HEK293T (cell line): ENCODE results near the gene NEURL1.

Source experiments
- ARNT ChIP-seq: fragments of 450-650 bp; IDR thresholded peaks from 2 replicates; pipeline ENCODE4 v1.6.1; 2017; ENCODE audit warnings: mild to moderate bottlenecking
- BHLHE40 ChIP-seq: fragments of 450-650 bp; IDR thresholded peaks from 2 replicates; pipeline ENCODE4 v1.6.1; 2016; ENCODE audit warnings: mild to moderate bottlenecking, moderate library complexity, borderline replicate concordance
- CTBP1 ChIP-seq: fragments of 450-650 bp; IDR thresholded peaks from 2 replicates; pipeline ENCODE4 v1.6.1; 2016; ENCODE audit warnings: borderline replicate concordance
- ELF4 ChIP-seq: fragments of 450-650 bp; IDR thresholded peaks from 2 replicates; pipeline ENCODE4 v1.6.1; 2017; ENCODE audit warnings: antibody characterized with exemption
- FOXA1 ChIP-seq: fragments of 450-650 bp; IDR thresholded peaks from 2 replicates; pipeline ENCODE4 v1.6.1; 2016; ENCODE audit warnings: mild to moderate bottlenecking
- FOXM1 ChIP-seq: fragments of 450-650 bp; IDR thresholded peaks from 2 replicates; pipeline ENCODE4 v1.6.1; 2017; ENCODE audit warnings: mild to moderate bottlenecking, borderline replicate concordance
- HDGF ChIP-seq: fragments of 450-650 bp; IDR thresholded peaks from 2 replicates; pipeline ENCODE4 v1.6.1; 2017; ENCODE audit warnings: antibody characterized with exemption, borderline replicate concordance
- NFRKB ChIP-seq: fragments of 450-650 bp; IDR thresholded peaks from 2 replicates; pipeline ENCODE4 v1.6.1; 2016; ENCODE audit warnings: mild to moderate bottlenecking, moderate library complexity
- SP1 ChIP-seq: fragments of 450-650 bp; IDR thresholded peaks from 2 replicates; pipeline ENCODE4 v1.6.1; 2017
- SUZ12 ChIP-seq: fragments of 450-650 bp; IDR thresholded peaks from 2 replicates; pipeline ENCODE4 v1.6.1; 2016; ENCODE audit warnings: mild to moderate bottlenecking
- ZNF384 ChIP-seq: fragments of 450-650 bp; IDR thresholded peaks from 2 replicates; pipeline ENCODE4 v1.6.1; 2016
- TF ChIP-seq, protein P1 (sequence below): fragments of 450-650 bp; IDR thresholded peaks from 2 replicates; pipeline ENCODE4 v1.6.1; 2016

DNA sequence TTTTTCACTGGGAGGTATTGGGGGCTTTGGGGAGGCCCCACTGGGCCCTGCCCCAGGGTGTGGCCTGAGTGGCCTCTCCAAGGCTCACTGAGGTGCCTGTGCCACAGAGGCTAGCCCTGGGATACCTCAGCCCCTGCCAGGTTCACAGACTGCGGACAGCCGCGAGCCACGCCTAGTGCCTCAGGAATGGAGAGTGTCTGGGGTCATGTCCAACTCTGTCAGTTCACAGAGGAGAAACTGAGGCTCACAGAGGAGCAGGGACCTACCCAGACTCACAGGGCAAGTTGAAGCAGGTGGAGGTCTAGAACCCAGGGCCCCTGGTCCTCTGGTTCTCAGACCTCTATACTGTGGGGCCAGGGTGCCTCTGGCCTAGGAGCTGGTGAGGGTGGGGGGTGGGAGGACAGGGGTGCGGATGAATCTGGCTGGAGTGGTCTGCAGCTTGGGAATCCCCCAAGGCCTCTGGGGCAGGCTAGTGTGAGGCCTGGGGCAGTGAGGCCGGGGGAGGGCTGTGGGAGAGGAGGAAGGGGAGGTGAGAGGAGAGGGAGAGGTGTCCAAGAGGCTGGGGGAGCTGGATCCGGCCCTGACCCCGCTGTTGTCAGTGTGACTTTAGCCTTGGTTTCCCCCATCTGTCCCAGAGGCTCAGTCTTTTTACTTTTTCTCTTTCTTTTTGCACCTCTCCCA lies 20.0 kb downstream of the NEURL1 start:
- no peak for TF ChIP-seq SUZ12
- no peak for TF ChIP-seq FOXA1
- no peak for TF ChIP-seq CTBP1
- no peak for TF ChIP-seq FOXM1
- TF ChIP-seq SP1, result no peak
- TF ChIP-seq NFRKB, result no peak
- no peak for TF ChIP-seq ELF4
- TF ChIP-seq HDGF, result no peak
- TF ChIP-seq, protein P1, sequence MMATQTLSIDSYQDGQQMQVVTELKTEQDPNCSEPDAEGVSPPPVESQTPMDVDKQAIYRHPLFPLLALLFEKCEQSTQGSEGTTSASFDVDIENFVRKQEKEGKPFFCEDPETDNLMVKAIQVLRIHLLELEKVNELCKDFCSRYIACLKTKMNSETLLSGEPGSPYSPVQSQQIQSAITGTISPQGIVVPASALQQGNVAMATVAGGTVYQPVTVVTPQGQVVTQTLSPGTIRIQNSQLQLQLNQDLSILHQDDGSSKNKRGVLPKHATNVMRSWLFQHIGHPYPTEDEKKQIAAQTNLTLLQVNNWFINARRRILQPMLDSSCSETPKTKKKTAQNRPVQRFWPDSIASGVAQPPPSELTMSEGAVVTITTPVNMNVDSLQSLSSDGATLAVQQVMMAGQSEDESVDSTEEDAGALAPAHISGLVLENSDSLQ, result no peak
- no peak for TF ChIP-seq BHLHE40
- no peak for TF ChIP-seq ZNF384
- no peak for TF ChIP-seq ARNT
